ENCODE measurements around the gene DDX5. TPM values are rescaled to one million over a fixed set of nuclear protein-coding genes. Genes with fewer than 3 reads are reported as not detected.

The DDX5 gene
- total RNA-seq, 1 donor from 2014 or later, result 555 TPM

DNA sequence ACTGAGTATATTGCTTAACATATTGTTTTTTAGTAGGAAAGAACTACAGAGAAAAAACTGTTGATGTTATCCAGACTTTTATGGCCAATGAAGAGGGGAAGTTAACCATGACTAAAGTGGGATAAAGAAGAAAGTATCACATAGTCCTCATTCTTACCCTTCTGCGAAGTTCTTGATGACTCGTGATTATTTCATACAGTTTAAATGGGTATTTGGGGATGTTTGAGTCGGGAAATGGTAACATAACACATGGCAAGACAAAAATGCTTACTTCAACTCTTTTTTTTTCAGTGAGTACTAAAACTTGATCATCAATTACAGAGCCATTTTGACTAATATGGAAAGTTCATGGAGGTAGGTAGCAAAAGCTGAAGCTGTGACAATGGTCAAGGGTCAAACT is 14.1 kb downstream of the DDX5 start:
- Histone ChIP-seq H3K9ac (ENCODE audit: low read length) (no peak overlapping the region), H2AFZ (ENCODE audit: low read depth, low read length) (no peak overlapping the region), H3K27me3 (ENCODE audit: insufficient read depth, low read length) (no peaks in the 10 kb centered on the region), H3K9me3 (ENCODE audit: insufficient read depth, low read depth, low read length) (no peaks in the 10 kb centered on the region), H4K20me1 (ENCODE audit: insufficient read depth, low read length) (peaks cover 8% of the 10 kb centered on the region), H3K79me2 (ENCODE audit: insufficient read depth, low read length) (peaks cover 26% of the 10 kb centered on the region), H3K27ac (ENCODE audit: low read depth, low read length) (no peak overlapping the region), H3K4me2 (ENCODE audit: low read length) (no peak overlapping the region), H3K4me3 (ENCODE audit: insufficient read depth, low read depth, low read length) (no peak overlapping the region), H3K36me3 (ENCODE audit: insufficient read depth, low read length) (peaks cover 13% of the 10 kb centered on the region), H3K4me1 (ENCODE audit: insufficient read depth, low read length) (peaks cover 4% of the 10 kb centered on the region)
- Mint-ChIP-seq H3K4me1 (ENCODE audit: low read depth, unreplicated experiment) (peaks cover 13% of the 10 kb centered on the region), H3K4me3 (ENCODE audit: unreplicated experiment) (no peak overlapping the region), H3K9me3 (ENCODE audit: unreplicated experiment) (no peaks in the 10 kb centered on the region), H3K27me3 (ENCODE audit: low read depth, unreplicated experiment) (no peaks in the 10 kb centered on the region), H3K27ac (ENCODE audit: unreplicated experiment) (peak overlapping the region; percentile 82), H3K36me3 (ENCODE audit: low read depth, unreplicated experiment) (peaks cover 10% of the 10 kb centered on the region)
- no peak for FAIRE-seq
- no peak for DNase-seq (ENCODE audit: low read depth)
- TF ChIP-seq EZH2 (IDR thresholded peaks at IDR 0.05; ENCODE audit: insufficient read depth, low read length), result no peak
- TF ChIP-seq, protein P1, sequence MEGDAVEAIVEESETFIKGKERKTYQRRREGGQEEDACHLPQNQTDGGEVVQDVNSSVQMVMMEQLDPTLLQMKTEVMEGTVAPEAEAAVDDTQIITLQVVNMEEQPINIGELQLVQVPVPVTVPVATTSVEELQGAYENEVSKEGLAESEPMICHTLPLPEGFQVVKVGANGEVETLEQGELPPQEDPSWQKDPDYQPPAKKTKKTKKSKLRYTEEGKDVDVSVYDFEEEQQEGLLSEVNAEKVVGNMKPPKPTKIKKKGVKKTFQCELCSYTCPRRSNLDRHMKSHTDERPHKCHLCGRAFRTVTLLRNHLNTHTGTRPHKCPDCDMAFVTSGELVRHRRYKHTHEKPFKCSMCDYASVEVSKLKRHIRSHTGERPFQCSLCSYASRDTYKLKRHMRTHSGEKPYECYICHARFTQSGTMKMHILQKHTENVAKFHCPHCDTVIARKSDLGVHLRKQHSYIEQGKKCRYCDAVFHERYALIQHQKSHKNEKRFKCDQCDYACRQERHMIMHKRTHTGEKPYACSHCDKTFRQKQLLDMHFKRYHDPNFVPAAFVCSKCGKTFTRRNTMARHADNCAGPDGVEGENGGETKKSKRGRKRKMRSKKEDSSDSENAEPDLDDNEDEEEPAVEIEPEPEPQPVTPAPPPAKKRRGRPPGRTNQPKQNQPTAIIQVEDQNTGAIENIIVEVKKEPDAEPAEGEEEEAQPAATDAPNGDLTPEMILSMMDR (IDR thresholded peaks at IDR 0.05; ENCODE audit: insufficient read depth, low read depth, low read length), result no peak

DNA sequence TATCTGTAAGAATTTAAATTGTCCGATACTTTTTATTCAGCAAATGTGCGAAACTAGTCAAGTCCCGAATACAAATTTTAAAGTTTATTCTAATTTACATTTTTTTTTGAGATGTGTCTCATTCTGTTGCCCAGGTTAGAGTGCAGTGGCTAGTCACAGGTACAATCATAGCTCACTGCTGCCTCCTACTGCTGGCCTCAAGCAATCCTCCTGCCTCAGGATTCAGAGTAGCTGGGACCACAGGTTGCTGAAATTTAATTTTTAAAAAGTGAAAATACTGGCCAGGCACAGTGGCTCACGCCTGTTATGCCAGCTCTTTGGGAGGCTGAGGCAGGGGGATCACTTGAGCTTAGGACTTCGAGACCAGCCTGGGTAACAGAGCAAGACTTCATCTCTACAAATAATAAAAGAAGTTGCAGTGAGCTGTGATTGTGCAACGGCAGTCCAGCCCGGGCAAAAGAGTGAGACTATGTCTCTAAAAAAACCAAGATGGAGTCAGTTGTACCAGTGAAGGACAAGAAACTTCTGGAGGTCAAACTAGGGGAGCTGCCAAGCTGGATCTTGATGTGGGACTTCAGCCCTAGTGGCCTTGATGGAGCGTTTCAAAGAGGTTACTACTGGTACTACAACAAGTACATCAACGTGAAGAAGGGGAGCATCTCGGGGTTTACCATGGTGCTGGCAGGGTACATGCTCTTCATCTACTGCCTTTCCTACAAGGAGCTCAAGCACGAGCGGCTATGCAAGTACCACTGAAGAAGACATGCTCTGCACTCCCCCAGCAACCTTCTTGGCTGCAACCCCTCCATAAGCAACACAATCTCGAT is 14.8 kb downstream of the DDX5 start:
- H3K27ac Mint-ChIP-seq (ENCODE audit: unreplicated experiment), result no peak overlapping the region
- peaks cover 21% of the 10 kb centered on the region for H3K79me2 ChIP-seq (ENCODE audit: insufficient read depth, low read length)
- no peak for FAIRE-seq
- peaks cover 13% of the 10 kb centered on the region for H3K36me3 ChIP-seq (ENCODE audit: insufficient read depth, low read length)
- no peaks in the 10 kb centered on the region for H3K9me3 ChIP-seq (ENCODE audit: insufficient read depth, low read depth, low read length)
- H3K4me1 ChIP-seq (ENCODE audit: insufficient read depth, low read length), result peaks cover 4% of the 10 kb centered on the region
- DNase-seq (ENCODE audit: low read depth), result no peak
- H2AFZ ChIP-seq (ENCODE audit: low read depth, low read length), result no peak overlapping the region
- peaks cover 10% of the 10 kb centered on the region for H3K36me3 Mint-ChIP-seq (ENCODE audit: low read depth, unreplicated experiment)
- peaks cover 8% of the 10 kb centered on the region for H4K20me1 ChIP-seq (ENCODE audit: insufficient read depth, low read length)
- TF ChIP-seq, protein P1 (IDR thresholded peaks at IDR 0.05; ENCODE audit: insufficient read depth, low read depth, low read length), result peak; percentile 52
- no peak for TF ChIP-seq EZH2 (IDR thresholded peaks at IDR 0.05; ENCODE audit: insufficient read depth, low read length)
- H3K9me3 Mint-ChIP-seq (ENCODE audit: unreplicated experiment), result no peaks in the 10 kb centered on the region
- no peaks in the 10 kb centered on the region for H3K27me3 ChIP-seq (ENCODE audit: insufficient read depth, low read length)
- no peak overlapping the region for H3K4me3 ChIP-seq (ENCODE audit: insufficient read depth, low read depth, low read length)
- no peak overlapping the region for H3K4me2 ChIP-seq (ENCODE audit: low read length)
- H3K27ac ChIP-seq (ENCODE audit: low read depth, low read length), result no peak overlapping the region
- no peak overlapping the region for H3K4me3 Mint-ChIP-seq (ENCODE audit: unreplicated experiment)
- peaks cover 13% of the 10 kb centered on the region for H3K4me1 Mint-ChIP-seq (ENCODE audit: low read depth, unreplicated experiment)
- H3K27me3 Mint-ChIP-seq (ENCODE audit: low read depth, unreplicated experiment), result no peaks in the 10 kb centered on the region
- H3K9ac ChIP-seq (ENCODE audit: low read length), result no peak overlapping the region

GRCh38 chr17:64488301-64488700 is 17.8 kb downstream of the DDX5 start:
- H3K36me3 Mint-ChIP-seq (ENCODE audit: low read depth, unreplicated experiment), result peaks cover 15% of the 10 kb centered on the region
- Histone ChIP-seq H3K79me2 (ENCODE audit: insufficient read depth, low read length) (no peaks in the 10 kb centered on the region), H3K9ac (ENCODE audit: low read length) (no peak overlapping the region), H3K4me2 (ENCODE audit: low read length) (no peak overlapping the region), H4K20me1 (ENCODE audit: insufficient read depth, low read length) (no peaks in the 10 kb centered on the region), H3K4me3 (ENCODE audit: insufficient read depth, low read depth, low read length) (no peak overlapping the region), H3K9me3 (ENCODE audit: insufficient read depth, low read depth, low read length) (no peaks in the 10 kb centered on the region), H3K36me3 (ENCODE audit: insufficient read depth, low read length) (peaks cover 13% of the 10 kb centered on the region), H3K27ac (ENCODE audit: low read depth, low read length) (no peak overlapping the region), H3K27me3 (ENCODE audit: insufficient read depth, low read length) (no peaks in the 10 kb centered on the region), H2AFZ (ENCODE audit: low read depth, low read length) (no peak overlapping the region), H3K4me1 (ENCODE audit: insufficient read depth, low read length) (no peaks in the 10 kb centered on the region)
- H3K27me3 Mint-ChIP-seq (ENCODE audit: low read depth, unreplicated experiment), result no peaks in the 10 kb centered on the region
- H3K4me1 Mint-ChIP-seq (ENCODE audit: low read depth, unreplicated experiment), result peaks cover 6% of the 10 kb centered on the region
- no peak for DNase-seq (ENCODE audit: low read depth)
- TF ChIP-seq, protein P1 (IDR thresholded peaks at IDR 0.05; ENCODE audit: insufficient read depth, low read depth, low read length), result no peak
- no peak for TF ChIP-seq EZH2 (IDR thresholded peaks at IDR 0.05; ENCODE audit: insufficient read depth, low read length)
- no peak for FAIRE-seq
- no peaks in the 10 kb centered on the region for H3K9me3 Mint-ChIP-seq (ENCODE audit: unreplicated experiment)
- no peak overlapping the region for H3K27ac Mint-ChIP-seq (ENCODE audit: unreplicated experiment)
- no peak overlapping the region for H3K4me3 Mint-ChIP-seq (ENCODE audit: unreplicated experiment)
